SK-N-SH (cell line): ENCODE data around the gene TFEB. TPM values are rescaled to one million over a fixed set of nuclear protein-coding genes. Genes with fewer than 3 reads are reported as not detected.

ENCODE experiments used
- CTCF ChIA-PET: fragments of 300-600, 350-600 bp; formaldehyde crosslinking; extraction: SDS; loops from one replicate; lab custom pipeline; 2021; lab: Yijun Ruan, JAX
- POLR2A ChIA-PET: fragments of 350-600 bp; sonication (Branson Sonifier 250); formaldehyde crosslinking; extraction: SDS; loops from one replicate; lab custom pipeline; 2020; ENCODE audit warnings: antibody characterized with exemption, inconsistent platforms; lab: Yijun Ruan, JAX
- DNase-seq: peaks from one replicate; pipeline ENCODE4 v3.0.0; 2012
- H2AFZ ChIP-seq: fragments of 200-600 bp; sonication (generic); 2 replicates; pipeline ENCODE4 v1.8.1; 2016; ENCODE audit warnings: antibody characterized with exemption, mild to moderate bottlenecking, low read depth
- H3F3A ChIP-seq: fragments of 200-600 bp; sonication (generic); replicated peaks from 2 replicates; pipeline ENCODE3; 2016; ENCODE audit warnings: antibody characterized with exemption, mild to moderate bottlenecking; ENCODE audit not compliant: insufficient read depth
- H3K27ac ChIP-seq, 2 experiments: fragments of 200-500 bp in 1 of 2; fragments of 200-600 bp in 1 of 2; sonication (Bioruptor generic) in 1 of 2; sonication (generic), shearing (Covaris generic) in 1 of 2; 2 replicates each; pipeline versions ENCODE4 v1.5.1 to v1.6.1; 2014 to 2016; ENCODE audit warnings: low read depth in 2 of 2, inconsistent platforms in 1 of 2, low read length in 1 of 2, mild to moderate bottlenecking in 1 of 2, mixed read lengths in 1 of 2
- H3K27me3 ChIP-seq: fragments of 200-600 bp; sonication (generic), shearing (Covaris generic); 2 replicates; pipeline ENCODE4 v1.6.1; 2016; ENCODE audit warnings: mixed run types; ENCODE audit not compliant: insufficient read depth
- H3K36me3 ChIP-seq, 2 experiments: fragments of 200-500 bp in 1 of 2; fragments of 200-600 bp in 1 of 2; sonication (Bioruptor generic) in 1 of 2; sonication (generic) in 1 of 2; replicated peaks in 1 of 2; 2 replicates each; pipeline versions ENCODE3 to v1.5.1; 2014 to 2016; ENCODE audit warnings: low read length in 1 of 2, mild to moderate bottlenecking in 1 of 2; ENCODE audit not compliant: insufficient read depth in 2 of 2, control insufficient read depth in 1 of 2
- H3K4me1 ChIP-seq, 2 experiments: fragments of 200-500 bp in 1 of 2; fragments of 200-600 bp in 1 of 2; sonication (Bioruptor generic) in 1 of 2; sonication (generic), shearing (Covaris generic) in 1 of 2; 2 replicates each; pipeline versions ENCODE4 v1.5.1 to v1.6.1; 2014 to 2016; ENCODE audit warnings: low read depth in 1 of 2, low read length in 1 of 2, mixed run types in 1 of 2; ENCODE audit not compliant: insufficient read depth in 2 of 2, control insufficient read depth in 1 of 2
- H3K4me2 ChIP-seq: fragments of 200-600 bp; sonication (generic), shearing (Covaris generic); 2 replicates; pipeline ENCODE4 v1.6.1; 2017; ENCODE audit warnings: mixed run types
- H3K4me3 ChIP-seq, 2 experiments: fragments of 200-500 bp in 1 of 2; fragments of 200-600 bp in 1 of 2; sonication (Bioruptor generic) in 1 of 2; sonication (generic), shearing (Covaris generic) in 1 of 2; 2 replicates each; pipeline versions ENCODE4 v1.5.1 to v1.8.1; 2014 to 2016; ENCODE audit warnings: low read depth in 2 of 2, inconsistent platforms in 1 of 2, low read length in 1 of 2, mild to moderate bottlenecking in 1 of 2, mixed read lengths in 1 of 2, moderate library complexity in 1 of 2
- H3K79me2 ChIP-seq: fragments of 200-600 bp; sonication (generic); 2 replicates; pipeline ENCODE4 v1.8.1; 2017; ENCODE audit warnings: mild to moderate bottlenecking; ENCODE audit not compliant: insufficient read depth
- H3K9ac ChIP-seq: fragments of 200-600 bp; sonication (generic); 2 replicates; pipeline ENCODE4 v1.6.1; 2017; ENCODE audit warnings: mixed run types
- H3K9me2 ChIP-seq: fragments of 200-600 bp; sonication (generic); 2 replicates; pipeline ENCODE4 v1.6.1; 2017; ENCODE audit warnings: mixed run types
- H3K9me3 ChIP-seq: fragments of 200-600 bp; sonication (generic); 2 replicates; pipeline ENCODE4 v1.6.1; 2017; ENCODE audit warnings: mixed run types, mild to moderate bottlenecking, moderate library complexity
- H4K20me1 ChIP-seq: fragments of 200-600 bp; sonication (generic); 2 replicates; pipeline ENCODE4 v1.6.1; 2017; ENCODE audit warnings: mild to moderate bottlenecking, mixed run types; ENCODE audit not compliant: insufficient read depth
- CTCF ChIP-seq: fragments of 200-600 bp; sonication (generic); IDR thresholded peaks from 2 replicates; pipeline ENCODE4 v1.6.1; 2017; ENCODE audit warnings: antibody characterized with exemption, mild to moderate bottlenecking, moderate library complexity
- EP300 ChIP-seq, 2 experiments: IDR thresholded peaks; 2 replicates each; pipeline versions ENCODE4 v1.4.0 to v1.6.1; 2012; ENCODE audit warnings: borderline replicate concordance in 1 of 2, low read depth in 1 of 2, low read length in 1 of 2
- FOSL2 ChIP-seq: IDR thresholded peaks from 2 replicates; pipeline ENCODE4 v1.4.0; 2012; ENCODE audit warnings: low read depth, mild to moderate bottlenecking, moderate library complexity, borderline replicate concordance
- FOXM1 ChIP-seq: IDR thresholded peaks from 2 replicates; pipeline ENCODE4 v1.4.0; 2012; ENCODE audit warnings: low read depth, mild to moderate bottlenecking
- MAX ChIP-seq: IDR thresholded peaks from 2 replicates; pipeline ENCODE4 v1.4.0; 2012; ENCODE audit warnings: low read depth
- PBX3 ChIP-seq: IDR thresholded peaks from 2 replicates; pipeline ENCODE4; 2012
- RAD21 ChIP-seq: IDR thresholded peaks from 2 replicates; pipeline ENCODE4 v1.6.1; 2012; ENCODE audit warnings: mild to moderate bottlenecking, low read length
- RCOR1 ChIP-seq: fragments of 150-350 bp; IDR thresholded peaks from 2 replicates; pipeline ENCODE4 v1.6.1; 2017; ENCODE audit warnings: antibody characterized with exemption, low read length
- RFX5 ChIP-seq: IDR thresholded peaks from 2 replicates; pipeline ENCODE4 v1.6.1; 2012; ENCODE audit warnings: mild to moderate bottlenecking, improper control_type of control experiment, low read length
- TAF1 ChIP-seq: IDR thresholded peaks from 2 replicates; pipeline ENCODE4 v1.6.1; 2012; ENCODE audit warnings: low read depth, mild to moderate bottlenecking, low read length, moderate library complexity, borderline replicate concordance
- USF1 ChIP-seq: IDR thresholded peaks from 2 replicates; pipeline ENCODE4 v1.4.0; 2012; ENCODE audit warnings: low read depth, borderline replicate concordance
- YY1 ChIP-seq: IDR thresholded peaks from 2 replicates; pipeline ENCODE4 v1.4.0; 2012; ENCODE audit warnings: low read depth, mild to moderate bottlenecking
- WGBS: methylation state at CpG from one replicate; pipeline ENCODE4 v1.1.6; 2017; ENCODE audit warnings: low lambda C conversion rate; 5-methylcytosine and 5-hydroxymethylcytosine counted together
- polyA plus RNA-seq, 3 experiments: library from polyadenylated mRNA; depleted of rRNA; stranded (reverse); fragments of >200 nt; gene quantifications; 2 replicates each; pipeline ENCODE4 v1.2.3, GENCODE V29; 2012

TFEB gene
- polyA plus RNA-seq, 1 of the 3 experiments (the other 2 are of a cell fraction): 6.2 TPM

GRCh38 chr6:41657131-41658094 is 78.0 kb downstream of the TFEB start:
- H4K20me1 ChIP-seq: no peaks in the 10 kb centered on the region
- CTCF ChIA-PET: interaction anchor here (0.9 to 3.4 kb wide), 4 partner anchors 8 to 289 kb away, joined by 3 to 12 read pairs (median 6); no protein-coding TSS in a partner anchor
- 66% methylated on average over 19 of the region's 23 CpGs for WGBS

More at GRCh38 chr6:41657131-41658094, 78.0 kb downstream of the TFEB start:
- no peaks in the 10 kb centered on the region for H3K36me3 ChIP-seq
- H3K4me1 ChIP-seq: peaks cover 0 to 8% of the 10 kb centered on the region in 2 experiments; a peak in 1 of 4 replicates
- H3K79me2 ChIP-seq: no peaks in the 10 kb centered on the region
- H3K9ac ChIP-seq: no peak overlapping the region
- no peaks in the 10 kb centered on the region for H3K9me2 ChIP-seq
- 0 out of 2 replicates have a peak, but pooled peaks cover 9% of the 10 kb centered on the region for H3K27me3 ChIP-seq
- TF ChIP-seq MAX (no peak), USF1 (no peak), TAF1 (no peak), PBX3 (no peak), EP300 (IDR thresholded peaks at IDR 0.05; ENCODE audit: borderline replicate concordance in 1 of 2, low read depth in 1 of 2, low read length in 1 of 2) (no peak), RFX5 (no peak), FOXM1 (no peak), FOSL2 (no peak), CTCF (no peak), RAD21 (no peak), YY1 (no peak), RCOR1 (no peak)
- H3K27ac ChIP-seq: no peak overlapping the region
- no peaks in the 10 kb centered on the region for H3K9me3 ChIP-seq
- H3K4me2 ChIP-seq: no peak overlapping the region
- H2AFZ ChIP-seq: no peak overlapping the region
- POLR2A ChIA-PET: no interaction called here
- no peak overlapping the region for H3K4me3 ChIP-seq
- no peaks in the 10 kb centered on the region for H3F3A ChIP-seq
- DNase-seq: no peak
